K562 (cell line): ENCODE measurements around the gene DNAI7. TPM values are rescaled to one million over a fixed set of nuclear protein-coding genes. Genes with fewer than 3 reads are reported as not detected.

ENCODE experiments used
- ASH1L ChIP-seq: fragments of 450-650 bp; IDR thresholded peaks from 2 replicates; pipeline ENCODE4 v1.6.1; 2018; ENCODE audit warnings: borderline replicate concordance, mild to moderate bottlenecking, low read depth; ENCODE audit not compliant: partially characterized antibody
- ATF7 ChIP-seq: fragments of 450-650 bp; IDR thresholded peaks from 2 replicates; pipeline ENCODE4 v1.7.1; 2014; ENCODE audit warnings: mild to moderate bottlenecking, moderate library complexity
- BHLHE40 ChIP-seq: IDR thresholded peaks from 2 replicates; pipeline ENCODE4 v1.6.1; 2011; ENCODE audit warnings: low read length, improper control_type of control experiment
- FOXA1 ChIP-seq: fragments of 450-650 bp; IDR thresholded peaks from 2 replicates; pipeline ENCODE4 v1.6.1; 2016; ENCODE audit warnings: mild to moderate bottlenecking, borderline replicate concordance
- MAFF ChIP-seq: IDR thresholded peaks from 2 replicates; pipeline ENCODE4 v1.6.1; 2012; ENCODE audit warnings: low read length, improper control_type of control experiment
- MAZ ChIP-seq, 2 experiments: fragments of 450-650 bp in 1 of 2; sonication (generic) in 1 of 2; formaldehyde crosslinking; IDR thresholded peaks in 1 of 2; conservative IDR thresholded peaks in 1 of 2; 2 replicates each; pipeline versions ENCODE4 v1.4.0 to v1.5.0; 2020; ENCODE audit warnings: mild to moderate bottlenecking in 1 of 2, missing genetic modification reagents in 1 of 2
- MBD2 ChIP-seq: sonication (generic); IDR thresholded peaks from 2 replicates; pipeline ENCODE4 v1.6.1; 2016; ENCODE audit warnings: low read depth, borderline replicate concordance
- NONO ChIP-seq, 2 experiments: fragments of 200-400 bp in 1 of 2; fragments of 450-650 bp in 1 of 2; formaldehyde crosslinking in 1 of 2; IDR thresholded peaks; 2 replicates each; pipeline ENCODE4 v1.6.1; 2017; ENCODE audit warnings: low read depth in 2 of 2, mild to moderate bottlenecking in 2 of 2, moderate library complexity in 2 of 2, low read length in 1 of 2
- PHF8 ChIP-seq: fragments of 200-600 bp; sonication (generic); IDR thresholded peaks from 2 replicates; pipeline ENCODE4 v1.6.1; 2012; ENCODE audit warnings: mixed run types, mild to moderate bottlenecking, inconsistent platforms, low read length, moderate library complexity, borderline replicate concordance
- THRAP3 ChIP-seq: fragments of 450-650 bp; IDR thresholded peaks from 2 replicates; pipeline ENCODE4 v1.6.1; 2016; ENCODE audit warnings: mild to moderate bottlenecking, inconsistent platforms, borderline replicate concordance
- YBX1 ChIP-seq: fragments of 450-650 bp; IDR thresholded peaks from 2 replicates; pipeline ENCODE4 v1.7.1; 2016; ENCODE audit warnings: mild to moderate bottlenecking
- ZC3H8 ChIP-seq: fragments of 450-650 bp; IDR thresholded peaks from 2 replicates; pipeline ENCODE4 v1.6.1; 2017
- ZFP30 ChIP-seq: fragments of 250-450 bp; sonication (Bioruptor Pico); IDR thresholded peaks from 2 replicates; pipeline ENCODE4 v1.8.0; 2022; ENCODE audit warnings: moderate library complexity, mild to moderate bottlenecking, inconsistent platforms, borderline replicate concordance
- ZNF41 ChIP-seq: fragments of 250-450 bp; sonication (Bioruptor Pico); conservative IDR thresholded peaks from 2 replicates; pipeline ENCODE4 v1.4.0; 2020; ENCODE audit warnings: mild to moderate bottlenecking
- ZNF717 ChIP-seq: fragments of 250-450 bp; sonication (Bioruptor Pico); IDR thresholded peaks from 2 replicates; pipeline ENCODE4 v1.5.0; 2021
- ZSCAN32 ChIP-seq: fragments of 450-650 bp; formaldehyde crosslinking; IDR thresholded peaks from 2 replicates; pipeline ENCODE4 v1.4.0; 2020; ENCODE audit warnings: mild to moderate bottlenecking, moderate library complexity
- polyA plus RNA-seq, 8 experiments: library from polyadenylated mRNA; depleted of rRNA in 4 of 8; stranded (reverse) in 5 of 8; unstranded in 3 of 8; fragments of >200 nt; fragmentation: Nextera tagmentation in 2 of 8; fragmentation: Illumina TruSeq in 1 of 8; extraction: Ambion mirVana in 2 of 8; extraction: Trizol in 1 of 8; gene quantifications; 2 replicates each; pipeline versions ENCODE4 v1.2.1 to v1.2.3, GENCODE V29; 2011 to 2014; ENCODE audit warnings: inconsistent platforms in 1 of 8, missing spikeins in 1 of 8
- total RNA-seq, 7 experiments: library from RNA; depleted of rRNA in 6 of 7; stranded (reverse); fragments of >200 nt in 6 of 7; fragmentation: Illumina TruSeq in 2 of 7; extraction: Trizol in 2 of 7; gene quantifications; 2 replicates each; pipeline versions ENCODE4 v1.2.1 to v1.2.3, GENCODE V29; 2011 to 2021; ENCODE audit warnings: low replicate concordance in 1 of 7
- TF ChIP-seq, protein P1 (sequence below), 3 experiments: fragments of 200-800 bp in 1 of 3; sonication (Bioruptor generic) in 1 of 3; sonication (generic) in 1 of 3; formaldehyde crosslinking in 1 of 3; IDR thresholded peaks; 2 replicates each; pipeline versions ENCODE4 v1.6.1 to v1.8.0; 2016 to 2022; ENCODE audit warnings: mild to moderate bottlenecking in 2 of 3, missing compliant biosample characterization in 2 of 3, missing genetic modification characterization in 2 of 3, missing genetic modification reagents in 1 of 3
- TF ChIP-seq, protein P2 (sequence below): sonication (generic); formaldehyde crosslinking; IDR thresholded peaks from 2 replicates; pipeline ENCODE4 v1.8.1; 2022; ENCODE audit warnings: missing genetic modification reagents
- TF ChIP-seq, protein P3 (sequence below): fragments of 200-800 bp; sonication (Bioruptor generic); IDR thresholded peaks from 2 replicates; pipeline ENCODE4 v1.6.1; 2017; ENCODE audit warnings: missing genetic modification characterization, missing compliant biosample characterization
- TF ChIP-seq, protein P4 (sequence below): fragments of 250-450 bp; sonication (Bioruptor Pico); IDR thresholded peaks from 2 replicates; pipeline ENCODE4 v1.5.0; 2020; ENCODE audit warnings: mild to moderate bottlenecking, borderline replicate concordance

Gene DNAI7
- total and polyA plus RNA-seq, 9 of the 15 experiments (the other 6 are each of a cell fraction or from before 2014, with no cell fraction given), result 0.06 to 0.76 (median 0.17) TPM; not detected in 1

DNA sequence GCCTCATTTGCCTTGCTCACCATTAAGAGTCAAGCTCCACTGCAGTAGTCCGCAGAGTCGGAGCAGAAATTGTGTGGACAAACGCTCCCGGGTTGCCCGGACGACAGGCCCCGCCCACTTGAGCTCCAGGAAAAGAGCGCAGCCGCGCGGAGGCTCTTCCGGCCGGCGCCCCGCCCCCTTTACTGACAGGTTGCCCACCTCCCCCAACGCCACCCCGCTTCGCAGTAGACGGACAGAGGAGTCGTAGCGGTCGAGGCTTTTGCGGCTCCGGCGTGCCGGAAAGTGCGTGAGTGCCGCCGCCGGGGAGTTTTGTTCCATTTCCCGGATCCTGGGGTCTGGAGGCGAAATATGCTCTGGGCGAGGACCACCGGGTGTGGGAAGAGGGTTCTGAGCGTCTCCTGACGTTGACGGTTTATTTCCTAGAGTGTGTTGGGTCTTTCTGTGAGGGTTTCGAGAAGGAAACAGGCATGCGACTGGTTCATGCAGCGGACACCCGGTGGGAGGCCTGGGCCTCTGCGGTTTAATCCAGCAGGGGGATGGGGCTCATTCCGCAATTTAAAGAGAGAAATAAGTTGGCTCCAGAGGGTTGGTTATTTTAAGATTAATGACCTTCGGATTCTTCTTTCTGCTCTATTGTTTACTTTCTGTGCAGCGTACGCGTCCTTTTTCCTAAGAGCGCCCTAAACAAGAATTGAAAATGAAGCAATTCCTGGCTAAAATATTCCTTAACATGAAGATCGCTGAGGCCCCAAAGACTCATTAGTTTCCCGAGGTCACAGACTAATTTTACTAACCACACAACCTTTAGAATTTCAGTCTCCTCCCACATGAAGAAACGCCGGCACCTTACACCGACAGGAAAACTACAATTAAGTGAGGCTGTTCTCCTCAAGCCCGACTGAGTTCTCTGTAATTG lies at the start of gene DNAI7, which contains the start of gene ETFRF1 (continued):
- TF ChIP-seq, protein P1, sequence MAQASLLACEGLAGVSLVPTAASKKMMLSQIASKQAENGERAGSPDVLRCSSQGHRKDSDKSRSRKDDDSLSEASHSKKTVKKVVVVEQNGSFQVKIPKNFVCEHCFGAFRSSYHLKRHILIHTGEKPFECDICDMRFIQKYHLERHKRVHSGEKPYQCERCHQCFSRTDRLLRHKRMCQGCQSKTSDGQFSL (CRISPR knock-in tag; IDR thresholded peaks at IDR 0.05), result no peak
- TF ChIP-seq, protein P1 (tag; IDR thresholded peaks at IDR 0.05), result no peak; a peak in 1 of 4 replicates
- TF ChIP-seq ATF7 (peak; percentile 59), ZNF41 (CRISPR knock-in tag) (no peak), YBX1 (no peak), PHF8 (peak; percentile 90), ZC3H8 (no peak), MBD2 (peak; percentile 63; the same call in 1 of the 2 replicates), ZFP30 (CRISPR knock-in tag) (no peak), ZSCAN32 (CRISPR knock-in tag) (no peak), THRAP3 (no peak), FOXA1 (no peak), MAFF (no peak), ZNF717 (CRISPR knock-in tag) (no peak), NONO (IDR thresholded peaks at IDR 0.05; ENCODE audit: low read depth in 2 of 2, low read length in 1 of 2) (no peak), MAZ (CRISPR knock-in tag; conservative IDR thresholded peaks at IDR 0.05 in 1 of 2, IDR thresholded peaks at IDR 0.05 in 1 of 2) (peak; percentile 48 to 52; a peak in 2 of 4 replicates), BHLHE40 (no peak), ASH1L (no peak)
- TF ChIP-seq, protein P2, sequence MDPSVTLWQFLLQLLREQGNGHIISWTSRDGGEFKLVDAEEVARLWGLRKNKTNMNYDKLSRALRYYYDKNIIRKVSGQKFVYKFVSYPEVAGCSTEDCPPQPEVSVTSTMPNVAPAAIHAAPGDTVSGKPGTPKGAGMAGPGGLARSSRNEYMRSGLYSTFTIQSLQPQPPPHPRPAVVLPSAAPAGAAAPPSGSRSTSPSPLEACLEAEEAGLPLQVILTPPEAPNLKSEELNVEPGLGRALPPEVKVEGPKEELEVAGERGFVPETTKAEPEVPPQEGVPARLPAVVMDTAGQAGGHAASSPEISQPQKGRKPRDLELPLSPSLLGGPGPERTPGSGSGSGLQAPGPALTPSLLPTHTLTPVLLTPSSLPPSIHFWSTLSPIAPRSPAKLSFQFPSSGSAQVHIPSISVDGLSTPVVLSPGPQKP (CRISPR knock-in tag), result no peak
- TF ChIP-seq, protein P3, sequence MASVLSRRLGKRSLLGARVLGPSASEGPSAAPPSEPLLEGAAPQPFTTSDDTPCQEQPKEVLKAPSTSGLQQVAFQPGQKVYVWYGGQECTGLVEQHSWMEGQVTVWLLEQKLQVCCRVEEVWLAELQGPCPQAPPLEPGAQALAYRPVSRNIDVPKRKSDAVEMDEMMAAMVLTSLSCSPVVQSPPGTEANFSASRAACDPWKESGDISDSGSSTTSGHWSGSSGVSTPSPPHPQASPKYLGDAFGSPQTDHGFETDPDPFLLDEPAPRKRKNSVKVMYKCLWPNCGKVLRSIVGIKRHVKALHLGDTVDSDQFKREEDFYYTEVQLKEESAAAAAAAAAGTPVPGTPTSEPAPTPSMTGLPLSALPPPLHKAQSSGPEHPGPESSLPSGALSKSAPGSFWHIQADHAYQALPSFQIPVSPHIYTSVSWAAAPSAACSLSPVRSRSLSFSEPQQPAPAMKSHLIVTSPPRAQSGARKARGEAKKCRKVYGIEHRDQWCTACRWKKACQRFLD (CRISPR knock-in tag), result peak; percentile 58; the same call in 1 of the 2 replicates
- TF ChIP-seq, protein P4, sequence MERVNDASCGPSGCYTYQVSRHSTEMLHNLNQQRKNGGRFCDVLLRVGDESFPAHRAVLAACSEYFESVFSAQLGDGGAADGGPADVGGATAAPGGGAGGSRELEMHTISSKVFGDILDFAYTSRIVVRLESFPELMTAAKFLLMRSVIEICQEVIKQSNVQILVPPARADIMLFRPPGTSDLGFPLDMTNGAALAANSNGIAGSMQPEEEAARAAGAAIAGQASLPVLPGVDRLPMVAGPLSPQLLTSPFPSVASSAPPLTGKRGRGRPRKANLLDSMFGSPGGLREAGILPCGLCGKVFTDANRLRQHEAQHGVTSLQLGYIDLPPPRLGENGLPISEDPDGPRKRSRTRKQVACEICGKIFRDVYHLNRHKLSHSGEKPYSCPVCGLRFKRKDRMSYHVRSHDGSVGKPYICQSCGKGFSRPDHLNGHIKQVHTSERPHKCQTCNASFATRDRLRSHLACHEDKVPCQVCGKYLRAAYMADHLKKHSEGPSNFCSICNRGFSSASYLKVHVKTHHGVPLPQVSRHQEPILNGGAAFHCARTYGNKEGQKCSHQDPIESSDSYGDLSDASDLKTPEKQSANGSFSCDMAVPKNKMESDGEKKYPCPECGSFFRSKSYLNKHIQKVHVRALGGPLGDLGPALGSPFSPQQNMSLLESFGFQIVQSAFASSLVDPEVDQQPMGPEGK (CRISPR knock-in tag), result no peak
